Amniotic stem cell (primary cell): ENCODE results near the gene IL10.
"Not testable (repeated sequence)": the region's sequence is repeated elsewhere in the genome, so short reads cannot be mapped to it uniquely, and the experiment has no call there.

Source experiments
- DNase-seq: peaks from one replicate; lab custom pipeline; 2025; lab: John Stamatoyannopoulos, UW

The IL10 gene

GRCh38 chr1:206765771-206766170, 6.5 kb downstream of the IL10 start:
- not testable (repeated sequence) for DNase-seq

GRCh38 chr1:206762741-206763364, 9.4 kb downstream of the IL10 start:
- DNase-seq, result not testable (repeated sequence)

- no peak for DNase-seq
Observed at GRCh38 chr1:206761159-206761768, 11.0 kb downstream of the IL10 start.

GRCh38 chr1:206760590-206760989, 11.7 kb downstream of the IL10 start:
- no peak for DNase-seq

- DNase-seq, result no peak
Observed at GRCh38 chr1:206757524-206758266, 14.6 kb downstream of the IL10 start.

GRCh38 chr1:206754011-206754410, 18.3 kb downstream of the IL10 start:
- no peak for DNase-seq

- peak; percentile 33 for DNase-seq
Observed at GRCh38 chr1:206753141-206753540, 19.2 kb downstream of the IL10 start.

GRCh38 chr1:206752481-206752880, 19.8 kb downstream of the IL10 start:
- DNase-seq, result no peak

- no peak for DNase-seq
Observed at GRCh38 chr1:206751891-206752290, 20.4 kb downstream of the IL10 start.

- DNase-seq, result no peak
Observed at GRCh38 chr1:206748348-206749030, 23.8 kb downstream of the IL10 start.

- no peak for DNase-seq
Observed at GRCh38 chr1:206745301-206745700, 27.0 kb downstream of the IL10 start.

- DNase-seq, result no peak
Observed at GRCh38 chr1:206744683-206745082, 27.6 kb downstream of the IL10 start.

- DNase-seq, result no peak
Observed at GRCh38 chr1:206742719-206743383, 29.4 kb downstream of the IL10 start.

- DNase-seq, result no peak
Observed at GRCh38 chr1:206741142-206741701, 31.1 kb downstream of the IL10 start.

GRCh38 chr1:206739411-206740076, 32.8 kb downstream of the IL10 start:
- no peak for DNase-seq

- DNase-seq, result no peak
Observed at GRCh38 chr1:206738370-206739366, 33.6 kb downstream of the IL10 start.

- no peak for DNase-seq
Observed at GRCh38 chr1:206737729-206738201, 34.5 kb downstream of the IL10 start.

GRCh38 chr1:206736878-206737728, 35.2 kb downstream of the IL10 start:
- DNase-seq, result no peak

- no peak for DNase-seq
Observed at GRCh38 chr1:206735553-206736031, 36.7 kb downstream of the IL10 start.
